ENCODE results near the gene TTL.
A peak's percentile ranks its signal among the peaks of the same experiment; 100 is the strongest.
"Not testable (repeated sequence)": the region's sequence is repeated elsewhere in the genome, so short reads cannot be mapped to it uniquely, and the experiment has no call there.

The TTL gene

GRCh38 chr2:112520234-112520783, 38.4 kb downstream of the TTL start:
- no peak for DNase-seq (ENCODE audit: low read depth)

DNA sequence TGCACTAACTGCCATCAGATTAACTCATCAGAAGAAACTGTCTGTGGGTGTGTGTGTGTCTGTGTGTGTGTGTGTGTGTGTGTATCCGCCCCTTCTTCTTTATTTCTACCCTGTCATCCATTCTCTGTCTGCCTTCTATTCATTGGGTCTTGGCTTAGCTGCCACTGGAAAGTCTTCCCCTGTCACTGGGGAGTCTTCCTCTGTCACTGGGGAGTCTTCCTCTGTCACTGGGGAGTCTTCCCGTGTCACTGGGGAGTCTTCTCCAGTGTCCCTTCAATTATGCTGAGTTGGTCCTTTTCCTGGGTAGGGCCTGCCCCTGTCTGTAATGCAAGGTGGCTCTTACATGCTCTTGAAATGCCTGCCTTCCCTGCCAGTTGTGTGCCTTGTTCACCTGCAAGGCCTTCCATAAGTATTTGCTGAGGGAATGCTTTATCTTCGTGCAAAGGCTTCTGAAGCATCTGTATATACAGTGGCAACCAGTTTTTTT, 41.4 kb downstream of the TTL start:
- no peak for DNase-seq (ENCODE audit: low read depth)

- not testable (repeated sequence) for DNase-seq (ENCODE audit: low read depth)
Observed at GRCh38 chr2:112524276-112524675, 42.3 kb downstream of the TTL start.

- no peak for DNase-seq (ENCODE audit: low read depth)
Observed at GRCh38 chr2:112528541-112528940, 46.6 kb downstream of the TTL start.

GRCh38 chr2:112529757-112530156, 47.8 kb downstream of the TTL start:
- DNase-seq (ENCODE audit: low read depth): no peak

GRCh38 chr2:112530728-112531127, 48.8 kb downstream of the TTL start:
- no peak for DNase-seq (ENCODE audit: low read depth)

- DNase-seq (ENCODE audit: low read depth): no peak
Observed at GRCh38 chr2:112534826-112535225, 52.9 kb downstream of the TTL start.

- not testable (repeated sequence) for DNase-seq (ENCODE audit: low read depth)
Observed at GRCh38 chr2:112536665-112537064, 54.7 kb downstream of the TTL start.

GRCh38 chr2:112539306-112539705, 57.4 kb downstream of the TTL start:
- no peak for DNase-seq (ENCODE audit: low read depth)

DNA sequence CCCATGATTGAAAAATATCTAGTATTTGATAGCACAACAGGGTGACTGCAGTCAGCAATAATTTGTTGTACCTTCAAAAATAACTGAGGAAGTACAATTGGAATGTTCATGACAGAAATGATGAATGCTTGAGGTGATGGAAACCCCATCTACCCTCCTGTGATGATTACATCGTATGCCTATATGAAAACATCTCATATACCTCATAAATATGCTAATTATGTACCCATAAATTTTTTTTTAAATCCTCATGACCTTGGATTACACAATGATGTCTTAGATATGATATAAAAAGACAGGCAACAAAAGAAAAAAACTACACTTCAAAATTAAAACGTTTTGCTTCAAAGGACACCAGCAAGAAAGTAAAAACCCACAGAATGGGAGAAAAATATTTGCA, 59.0 kb downstream of the TTL start:
- DNase-seq (ENCODE audit: low read depth): no peak

- no peak for DNase-seq (ENCODE audit: low read depth)
Observed at GRCh38 chr2:112541315-112542122, 59.6 kb downstream of the TTL start.

DNA sequence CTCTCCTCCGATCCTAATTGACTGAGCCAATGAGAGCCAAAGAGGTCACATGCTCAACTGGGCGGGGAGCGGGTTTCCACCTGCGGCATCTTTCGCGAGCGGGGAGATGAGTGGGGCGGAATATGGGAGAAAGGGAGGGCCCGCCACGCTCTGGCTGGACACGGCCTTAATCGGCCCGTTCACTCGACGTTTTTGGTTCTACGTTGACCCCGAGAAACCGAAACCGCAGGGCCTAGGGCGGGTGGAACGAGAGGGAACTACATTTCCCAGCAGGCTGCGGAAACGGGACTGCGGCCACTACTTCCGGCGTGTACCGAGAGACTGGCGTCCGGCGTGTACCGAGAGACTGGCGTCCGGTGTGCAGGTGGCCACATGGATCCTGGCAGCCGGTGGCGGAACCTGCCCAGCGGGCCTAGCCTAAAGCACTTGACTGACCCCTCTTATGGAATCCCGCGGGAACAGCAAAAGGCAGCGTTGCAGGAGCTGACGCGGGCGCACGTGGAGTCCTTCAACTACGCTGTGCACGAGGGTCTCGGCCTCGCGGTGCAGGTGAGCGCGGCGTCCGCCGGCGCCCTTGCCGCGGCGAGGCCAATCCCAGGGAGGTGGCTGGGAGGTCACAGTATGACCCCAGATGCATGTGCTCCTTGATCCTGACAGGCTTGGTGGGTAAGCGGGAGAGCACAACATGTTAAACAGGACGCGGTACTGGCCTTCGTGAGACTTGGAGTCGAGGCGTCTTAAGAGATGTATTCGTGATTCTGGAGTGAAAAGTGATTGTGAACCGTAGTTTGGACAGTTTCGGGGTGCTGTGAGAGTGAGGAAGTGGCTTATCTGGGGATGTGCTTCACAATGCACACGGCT, 60.4 kb downstream of the TTL start, which contains the start of gene POLR1B:
TSS of gene POLR1B (plus strand) at position 343 of the 861 bp plus-strand sequence. CDS start at position 373, 30 bp downstream.
- DNase-seq (ENCODE audit: low read depth): peak; percentile 50

DNA sequence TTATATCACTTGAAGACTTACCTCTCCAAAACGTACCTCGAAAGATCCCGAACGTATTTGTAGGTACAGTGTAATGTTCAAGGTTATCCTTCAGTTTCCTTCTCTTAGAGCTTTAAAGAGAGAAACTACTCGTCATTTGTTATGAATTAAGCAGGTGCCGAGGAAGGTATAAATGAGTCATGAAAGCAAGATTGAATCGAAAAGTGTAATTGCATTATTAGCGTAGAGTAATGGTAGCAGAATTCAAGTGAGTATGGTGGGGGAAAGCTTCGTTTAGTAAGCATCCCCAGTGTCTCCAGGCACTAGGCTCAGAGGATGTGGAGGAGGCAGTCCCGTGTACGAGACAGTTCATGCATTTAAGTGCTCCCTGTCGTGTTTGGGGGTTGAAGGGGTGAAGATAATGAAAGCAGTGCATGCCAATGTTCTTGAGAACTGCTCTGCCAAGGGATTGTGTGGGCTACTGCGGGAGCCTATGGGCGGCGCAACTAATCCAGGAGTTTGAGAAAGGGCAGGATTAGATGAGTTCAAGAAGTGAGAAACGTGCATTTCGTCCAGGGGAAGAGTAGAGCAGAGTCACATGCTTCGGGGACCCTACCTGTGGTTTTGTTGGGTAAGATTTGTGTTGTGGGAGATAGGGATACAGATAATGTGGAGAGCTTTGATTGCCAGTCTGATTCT, 61.2 kb downstream of the TTL start:
- DNase-seq (ENCODE audit: low read depth): no peak

GRCh38 chr2:112547333-112547732, 65.4 kb downstream of the TTL start:
- DNase-seq (ENCODE audit: low read depth): peak; percentile 9

- no peak for DNase-seq (ENCODE audit: low read depth)
Observed at GRCh38 chr2:112548980-112549379, 67.0 kb downstream of the TTL start.

DNA sequence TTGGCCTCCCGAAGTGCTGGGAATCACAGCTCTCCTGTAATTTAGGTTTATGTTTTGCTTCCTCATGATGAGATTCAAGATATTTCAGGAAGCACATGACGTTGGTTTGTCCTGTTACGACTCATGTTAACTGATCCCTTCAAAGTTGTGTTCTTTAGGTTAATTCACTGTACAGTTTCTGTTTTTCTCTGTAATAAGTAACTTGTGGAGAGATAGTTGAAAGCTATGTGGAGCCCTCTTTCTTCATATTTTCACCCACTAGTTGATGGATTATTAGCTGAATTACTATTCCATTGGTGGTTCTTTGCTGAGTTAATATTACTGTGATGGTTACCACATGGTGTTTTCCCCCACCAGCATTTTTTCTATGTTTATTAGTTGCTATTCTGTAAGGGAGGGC, 84.1 kb downstream of the TTL start:
- no peak for DNase-seq (ENCODE audit: low read depth)

GRCh38 chr2:112566508-112566907, 84.6 kb downstream of the TTL start:
- DNase-seq (ENCODE audit: low read depth): not testable (repeated sequence)

DNA sequence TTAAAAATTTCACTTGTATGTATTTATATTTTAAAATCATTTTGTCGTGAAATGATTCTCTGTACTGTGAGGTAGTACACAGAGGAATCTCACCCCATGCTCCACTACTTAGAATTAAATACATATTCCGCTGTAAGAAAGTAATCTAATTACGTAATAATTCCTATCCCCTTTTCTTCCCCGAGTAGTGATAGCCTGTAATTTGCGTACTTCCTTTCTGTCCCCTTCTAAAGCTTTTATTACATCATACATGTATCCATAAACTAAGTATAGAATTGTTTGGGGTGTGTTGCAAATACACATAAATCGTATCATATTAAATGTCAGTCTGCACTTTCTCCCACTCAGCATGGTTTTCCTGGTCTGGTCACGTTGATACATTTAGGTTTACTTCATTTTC, 90.0 kb downstream of the TTL start:
- no peak for DNase-seq (ENCODE audit: low read depth)

GRCh38 chr2:112577756-112578155, 95.8 kb downstream of the TTL start:
- DNase-seq (ENCODE audit: low read depth): peak; percentile 17

GRCh38 chr2:112579241-112579640, 97.3 kb downstream of the TTL start:
- DNase-seq (ENCODE audit: low read depth): peak; percentile 81

DNA sequence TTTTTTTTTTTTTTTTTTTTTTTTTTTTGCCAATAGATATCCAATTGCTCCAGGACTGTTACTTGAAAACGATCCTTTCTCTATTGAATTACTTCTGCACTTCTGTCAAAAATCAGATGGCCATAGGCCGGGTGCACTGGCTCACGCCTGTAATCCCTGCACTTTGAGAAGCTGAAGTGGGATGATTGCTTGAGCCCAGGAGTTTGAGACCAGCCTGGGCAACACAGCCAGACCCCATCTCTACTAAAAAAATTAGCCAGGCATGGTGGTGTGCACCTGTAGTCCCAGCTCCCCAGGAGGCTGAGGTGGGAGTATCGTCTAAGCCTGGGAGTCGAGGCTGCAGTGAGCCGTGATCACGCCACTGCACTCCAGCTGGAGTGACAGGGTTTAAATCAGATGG, 98.1 kb downstream of the TTL start:
- no peak for DNase-seq (ENCODE audit: low read depth)

- peak; percentile 45 for DNase-seq (ENCODE audit: low read depth)
Observed at GRCh38 chr2:112582314-112582746, 100.4 kb downstream of the TTL start.
